NCI-H1417 (cell line): Measurements from ENCODE around the gene NUMB.
A peak's percentile ranks its signal among the peaks of the same experiment; 100 is the strongest.

Experiments used
- DNase-seq, 3 experiments: peaks; one replicate each; lab custom pipeline; 2025; lab: John Stamatoyannopoulos, UW

The NUMB gene

GRCh38 chr14:73261075-73261474 is 197.3 kb downstream of the NUMB start:
- no peak for DNase-seq

GRCh38 chr14:73260574-73260973 is 197.8 kb downstream of the NUMB start:
- no peak for DNase-seq

- no peak for DNase-seq
Observed at GRCh38 chr14:73259837-73260236, 198.5 kb downstream of the NUMB start.

GRCh38 chr14:73258845-73259611 is 199.3 kb downstream of the NUMB start:
- DNase-seq, result no peak

GRCh38 chr14:73258076-73258475 is 200.3 kb downstream of the NUMB start:
- no peak for DNase-seq

GRCh38 chr14:73255693-73256225 is 202.6 kb downstream of the NUMB start:
- no peak for DNase-seq

- DNase-seq, result no peak
Observed at GRCh38 chr14:73255005-73255400, 203.3 kb downstream of the NUMB start.

GRCh38 chr14:73254247-73255004 is 203.9 kb downstream of the NUMB start:
- no peak for DNase-seq

- DNase-seq, result no peak
Observed at GRCh38 chr14:73253721-73254120, 204.6 kb downstream of the NUMB start.

GRCh38 chr14:73253323-73253610 is 205.1 kb downstream of the NUMB start:
- DNase-seq, result no peak

GRCh38 chr14:73252491-73253322 is 205.6 kb downstream of the NUMB start:
- DNase-seq, result no peak

- no peak for DNase-seq
Observed at GRCh38 chr14:73251516-73252215, 206.7 kb downstream of the NUMB start.

GRCh38 chr14:73250781-73251500 is 207.4 kb downstream of the NUMB start:
- DNase-seq, result peak in 2 of 3 experiments; percentile 81 to 92

GRCh38 chr14:73250317-73250713 is 208.0 kb downstream of the NUMB start:
- no peak for DNase-seq

- DNase-seq, result no peak
Observed at GRCh38 chr14:73249564-73250316, 208.6 kb downstream of the NUMB start.

GRCh38 chr14:73249108-73249507 is 209.2 kb downstream of the NUMB start:
- DNase-seq, result no peak

- DNase-seq, result no peak
Observed at GRCh38 chr14:73248108-73248868, 210.1 kb downstream of the NUMB start.

- DNase-seq, result no peak
Observed at GRCh38 chr14:73246387-73247150, 211.8 kb downstream of the NUMB start.
